ENCODE results near the gene CDH1.
"Not testable (repeated sequence)": the region's sequence is repeated elsewhere in the genome, so short reads cannot be mapped to it uniquely, and the experiment has no call there.

The CDH1 gene

DNA sequence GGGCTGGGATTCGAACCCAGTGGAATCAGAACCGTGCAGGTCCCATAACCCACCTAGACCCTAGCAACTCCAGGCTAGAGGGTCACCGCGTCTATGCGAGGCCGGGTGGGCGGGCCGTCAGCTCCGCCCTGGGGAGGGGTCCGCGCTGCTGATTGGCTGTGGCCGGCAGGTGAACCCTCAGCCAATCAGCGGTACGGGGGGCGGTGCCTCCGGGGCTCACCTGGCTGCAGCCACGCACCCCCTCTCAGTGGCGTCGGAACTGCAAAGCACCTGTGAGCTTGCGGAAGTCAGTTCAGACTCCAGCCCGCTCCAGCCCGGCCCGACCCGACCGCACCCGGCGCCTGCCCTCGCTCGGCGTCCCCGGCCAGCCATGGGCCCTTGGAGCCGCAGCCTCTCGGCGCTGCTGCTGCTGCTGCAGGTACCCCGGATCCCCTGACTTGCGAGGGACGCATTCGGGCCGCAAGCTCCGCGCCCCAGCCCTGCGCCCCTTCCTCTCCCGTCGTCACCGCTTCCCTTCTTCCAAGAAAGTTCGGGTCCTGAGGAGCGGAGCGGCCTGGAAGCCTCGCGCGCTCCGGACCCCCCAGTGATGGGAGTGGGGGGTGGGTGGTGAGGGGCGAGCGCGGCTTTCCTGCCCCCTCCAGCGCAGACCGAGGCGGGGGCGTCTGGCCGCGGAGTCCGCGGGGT, at the start of gene CDH1:
Gene CDH1, plus strand, starts transcription at position 247 of the 684 bp plus-strand sequence. Its CDS starts 124 bp downstream, at position 371.
- DNase-seq, result no peak

DNA sequence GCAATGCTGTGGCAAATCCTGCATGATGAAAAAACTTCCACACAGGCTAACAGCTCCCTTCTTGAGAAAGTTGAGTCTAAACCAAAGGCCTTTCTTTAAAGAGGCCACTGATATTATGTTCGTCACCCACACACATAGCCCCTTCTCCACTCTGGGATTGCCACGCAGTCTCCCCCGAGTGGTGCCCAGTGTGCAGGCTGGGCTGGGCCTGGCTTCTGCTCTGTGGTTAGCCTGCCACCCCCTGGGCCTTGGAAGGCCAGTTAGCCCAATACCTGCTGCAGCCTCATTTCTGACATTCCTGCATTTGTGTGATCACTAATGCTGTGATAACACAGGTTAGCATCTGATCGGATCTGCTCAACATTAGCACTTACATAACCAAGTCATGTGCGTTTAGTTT, 47.2 kb upstream of the CDH1 start:
- no peak for DNase-seq

DNA sequence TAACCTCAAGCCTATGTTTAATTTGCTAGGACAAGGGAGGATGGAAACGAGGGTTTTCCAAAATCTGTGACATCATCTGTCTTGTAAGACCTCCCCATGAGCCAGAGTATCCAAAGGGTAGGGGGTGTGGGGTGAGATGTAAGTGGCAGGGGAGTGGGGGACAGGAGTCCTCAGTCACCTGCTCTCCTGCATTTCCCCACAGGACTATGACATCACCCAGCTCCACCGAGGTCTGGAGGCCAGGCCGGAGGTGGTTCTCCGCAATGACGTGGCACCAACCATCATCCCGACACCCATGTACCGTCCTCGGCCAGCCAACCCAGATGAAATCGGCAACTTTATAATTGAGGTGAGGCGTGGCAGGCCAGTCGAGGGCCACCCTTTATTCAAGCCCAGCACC, 41.5 kb upstream of the CDH1 start:
- no peak for DNase-seq

DNA sequence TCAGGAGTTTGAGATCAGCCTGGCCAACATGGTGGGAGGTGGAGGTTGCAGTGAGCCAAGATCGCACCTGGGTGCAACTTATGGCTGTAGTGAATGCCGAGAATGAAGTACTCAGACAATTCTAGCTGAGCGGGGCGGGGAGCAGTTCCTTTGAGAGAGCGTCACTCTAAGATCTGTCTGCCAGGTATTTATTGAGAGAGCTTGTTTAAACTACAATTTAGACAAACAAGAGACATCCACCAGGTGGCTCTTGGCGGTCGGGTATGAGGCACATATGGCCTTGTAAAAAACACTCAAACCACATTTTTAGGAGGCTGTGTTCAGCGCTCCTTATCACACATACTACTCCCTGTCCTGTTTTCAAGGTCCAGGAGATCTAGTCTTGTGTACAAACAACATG, 40.6 kb upstream of the CDH1 start:
- no peak for DNase-seq

DNA sequence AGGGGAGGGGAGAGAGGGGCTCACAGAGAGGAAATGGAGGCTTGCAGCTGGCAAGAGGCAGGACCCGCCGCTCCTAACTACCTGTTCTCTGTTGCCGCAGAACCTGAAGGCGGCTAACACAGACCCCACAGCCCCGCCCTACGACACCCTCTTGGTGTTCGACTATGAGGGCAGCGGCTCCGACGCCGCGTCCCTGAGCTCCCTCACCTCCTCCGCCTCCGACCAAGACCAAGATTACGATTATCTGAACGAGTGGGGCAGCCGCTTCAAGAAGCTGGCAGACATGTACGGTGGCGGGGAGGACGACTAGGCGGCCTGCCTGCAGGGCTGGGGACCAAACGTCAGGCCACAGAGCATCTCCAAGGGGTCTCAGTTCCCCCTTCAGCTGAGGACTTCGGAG, 39.0 kb upstream of the CDH1 start:
- no peak for DNase-seq

DNA sequence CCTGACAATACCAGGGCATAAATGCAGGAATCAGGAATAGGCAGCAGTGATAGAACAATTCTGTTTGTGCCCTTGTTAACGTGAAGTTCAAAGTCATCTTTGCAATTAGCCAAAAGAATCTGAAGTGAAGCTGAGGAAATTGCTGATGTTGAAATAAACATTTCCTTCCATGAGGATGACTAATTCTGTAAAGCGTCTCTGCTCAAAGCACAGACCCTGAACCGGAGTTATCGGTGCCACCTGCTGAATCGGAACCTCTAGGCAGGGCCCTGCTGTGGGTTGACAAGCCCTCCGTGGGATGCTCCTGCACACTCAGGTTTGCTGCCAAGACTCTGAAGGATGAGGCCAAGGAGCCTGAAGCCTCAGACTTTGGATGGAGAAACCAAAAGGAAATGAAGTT, 37.0 kb upstream of the CDH1 start:
- DNase-seq, result no peak

DNA sequence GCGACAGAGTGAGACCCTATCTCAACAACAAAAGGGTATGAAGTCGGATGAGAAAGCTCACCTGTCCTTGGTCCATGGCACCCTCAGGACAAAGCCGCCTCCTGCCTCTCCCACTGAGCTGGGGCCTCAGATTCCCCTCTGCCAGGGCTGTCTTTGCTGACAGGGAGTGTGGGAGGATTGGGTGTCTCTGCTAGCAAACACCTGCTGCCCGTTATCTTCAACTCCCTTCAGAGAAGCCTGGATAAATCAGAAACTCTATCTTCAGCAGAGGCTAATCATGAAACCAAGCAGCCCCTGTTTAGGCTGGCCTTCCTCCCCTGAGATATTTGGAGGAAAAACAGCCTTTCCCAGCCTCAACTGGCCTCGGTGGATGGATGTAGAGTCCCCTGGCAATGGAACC, 36.3 kb upstream of the CDH1 start:
- no peak for DNase-seq

DNA sequence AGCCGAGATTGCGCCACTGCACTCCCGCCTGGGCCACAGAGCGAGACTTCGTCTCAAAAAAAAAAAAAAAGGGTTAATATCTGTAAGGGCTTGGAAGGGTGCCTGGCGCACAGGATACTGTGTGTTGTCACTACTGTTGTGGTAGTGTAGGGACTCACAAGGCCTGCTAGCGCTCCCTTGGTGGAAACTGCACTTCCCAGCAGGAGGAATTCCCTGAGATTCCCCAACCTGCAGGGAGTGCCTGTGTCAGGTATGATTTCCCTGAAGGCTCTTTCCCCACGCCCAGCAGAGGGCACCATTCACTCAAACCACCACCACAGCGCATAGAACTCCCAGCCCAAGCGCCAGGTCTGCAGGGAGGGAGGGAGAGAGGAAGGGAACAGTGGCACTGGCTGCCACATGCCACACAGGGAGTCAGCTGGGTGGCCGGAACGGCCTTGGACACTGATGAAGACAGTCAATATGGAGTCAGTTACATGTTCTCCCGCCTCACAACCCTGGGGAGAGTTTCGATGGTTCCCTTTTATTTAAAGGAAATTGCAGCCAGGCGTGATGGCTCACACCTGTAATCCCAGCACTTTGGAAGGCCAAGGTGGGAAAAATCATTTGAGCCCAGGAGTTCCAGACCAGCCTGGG, 32.7 kb upstream of the CDH1 start:
- peak; percentile 6 to 16 for DNase-seq

DNA sequence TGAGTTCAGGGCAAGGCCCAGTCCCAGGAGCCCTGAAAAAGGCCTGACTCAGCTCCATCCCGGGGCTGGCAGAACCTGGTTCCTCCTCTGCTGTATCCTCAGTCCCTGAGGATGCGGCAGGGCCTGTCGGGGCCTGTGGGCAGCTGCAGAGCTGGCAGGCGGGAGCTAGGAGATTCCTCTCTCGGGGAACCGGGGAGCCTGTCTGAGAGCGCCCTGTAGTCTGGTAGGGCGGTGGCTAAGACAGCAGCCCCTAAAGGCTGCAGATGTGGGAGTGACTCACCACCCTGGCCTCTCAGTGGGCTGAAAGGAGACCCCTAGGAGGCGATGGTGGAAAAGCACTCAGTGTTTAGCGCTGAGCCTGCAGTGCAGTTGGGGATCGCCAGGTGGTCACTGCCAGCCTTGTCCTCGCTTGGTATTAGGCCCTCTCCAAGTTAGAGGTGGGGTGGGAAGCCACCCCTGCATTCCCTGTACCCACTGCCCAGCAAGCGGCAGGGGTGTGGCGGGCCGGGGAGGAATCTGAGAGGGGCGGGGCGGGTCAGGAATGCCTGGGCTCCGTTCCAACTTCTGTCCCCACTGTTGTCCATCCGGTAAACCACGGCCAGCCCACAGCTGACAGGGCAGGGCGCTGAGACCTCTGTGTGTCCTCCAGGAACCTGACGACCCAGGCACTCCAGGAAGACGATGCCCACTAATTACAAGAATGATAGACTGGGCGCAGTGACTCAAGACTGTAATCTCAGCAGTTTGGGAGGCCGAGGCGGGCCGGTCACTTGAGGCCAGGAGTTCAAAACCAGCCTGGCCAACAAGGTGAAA, 29.5 kb upstream of the CDH1 start:
- DNase-seq, result no peak

DNA sequence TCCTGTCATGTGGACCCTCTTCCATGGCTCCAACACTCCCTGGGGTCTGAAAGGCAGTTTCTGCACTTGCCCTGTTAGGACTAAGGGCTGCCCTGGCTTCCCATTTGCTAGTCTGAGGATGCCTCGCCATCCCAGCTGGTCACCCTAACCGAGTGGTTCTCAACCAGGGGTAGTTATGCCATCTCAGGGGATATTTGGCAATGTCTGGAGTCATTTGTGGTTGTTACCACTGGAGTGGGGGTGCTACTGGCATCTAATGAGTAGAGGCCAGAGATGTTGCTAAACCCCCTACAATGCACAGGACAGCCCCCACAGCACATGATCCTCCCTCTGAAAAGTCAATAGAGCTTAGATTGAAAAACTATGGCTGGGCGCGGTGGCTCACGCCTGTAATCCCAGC, 26.9 kb upstream of the CDH1 start:
- DNase-seq, result no peak

DNA sequence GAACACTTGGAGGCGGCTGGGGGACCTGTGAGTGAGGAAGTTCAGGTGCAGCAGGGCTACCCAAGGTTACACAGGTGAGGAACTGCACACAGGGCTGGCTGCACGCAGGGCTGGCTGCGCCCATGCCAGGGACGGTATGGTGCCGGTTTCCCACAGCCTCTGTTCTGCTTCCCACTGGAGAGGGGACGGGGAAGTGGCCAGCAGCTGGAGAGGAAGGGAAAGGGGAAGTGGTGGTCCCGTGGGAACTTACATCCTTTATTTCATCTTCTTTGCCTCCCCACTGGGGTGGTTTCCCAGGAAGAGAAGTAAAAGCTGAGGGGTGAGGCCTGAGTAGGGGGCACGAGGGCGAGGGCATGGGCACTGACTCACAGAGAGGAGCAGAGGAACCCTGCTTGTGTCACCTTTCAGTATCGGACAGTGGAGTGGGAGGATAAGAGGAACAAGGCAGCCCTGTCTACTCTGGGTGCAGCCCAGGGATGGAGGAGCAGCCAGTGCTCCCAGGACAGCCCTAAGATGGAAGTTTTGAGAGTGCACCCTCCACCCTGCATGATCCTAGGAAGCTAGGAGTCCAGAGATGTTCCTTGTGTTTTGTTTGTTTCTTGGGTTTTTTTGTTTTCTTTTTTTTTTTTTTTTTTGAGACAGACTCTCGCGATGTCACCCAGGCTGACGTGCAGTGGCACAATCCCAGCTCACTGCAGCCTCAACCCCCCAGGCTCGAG, 25.5 kb upstream of the CDH1 start:
- DNase-seq, result peak in 1 of 2 donors; percentile 16

DNA sequence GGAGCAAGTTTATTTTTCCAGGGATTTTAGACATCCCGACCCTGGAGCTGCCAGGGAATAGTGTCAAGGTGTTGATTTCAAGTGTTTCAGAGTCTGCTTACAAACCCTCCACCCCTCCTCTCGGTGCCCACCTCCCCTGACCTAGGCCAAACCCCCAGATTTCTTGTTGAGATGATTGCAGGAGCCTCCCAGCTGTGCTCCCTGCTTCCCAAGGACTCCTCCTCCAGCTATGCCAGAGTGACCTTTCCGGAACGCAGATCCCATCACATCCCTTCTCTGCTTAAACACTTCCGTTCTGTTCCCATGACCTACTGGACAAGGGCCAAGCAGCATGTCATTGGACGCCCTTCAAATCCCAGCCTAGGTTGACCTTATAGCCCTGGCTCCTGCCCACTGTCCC, 23.7 kb upstream of the CDH1 start:
- no peak for DNase-seq

DNA sequence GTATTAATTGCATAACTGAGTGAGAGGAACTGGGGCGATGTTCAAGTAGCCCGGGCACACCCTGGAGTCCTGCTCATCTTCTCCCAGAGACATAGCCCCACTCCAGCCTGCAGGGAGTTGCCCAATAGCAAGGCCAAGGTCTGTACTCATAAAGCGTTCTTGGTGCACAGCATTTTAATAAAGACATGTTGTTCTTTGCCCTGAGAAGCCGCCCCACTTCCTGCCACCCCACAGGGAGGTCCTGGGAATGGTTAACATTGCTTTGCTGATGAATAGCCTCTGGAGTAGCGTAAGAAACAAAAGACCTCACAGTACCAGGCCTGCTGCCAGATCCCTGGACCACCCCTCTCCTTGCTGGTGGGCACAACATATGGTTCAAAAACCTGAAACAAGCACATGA, 21.6 kb upstream of the CDH1 start:
- DNase-seq, result no peak

DNA sequence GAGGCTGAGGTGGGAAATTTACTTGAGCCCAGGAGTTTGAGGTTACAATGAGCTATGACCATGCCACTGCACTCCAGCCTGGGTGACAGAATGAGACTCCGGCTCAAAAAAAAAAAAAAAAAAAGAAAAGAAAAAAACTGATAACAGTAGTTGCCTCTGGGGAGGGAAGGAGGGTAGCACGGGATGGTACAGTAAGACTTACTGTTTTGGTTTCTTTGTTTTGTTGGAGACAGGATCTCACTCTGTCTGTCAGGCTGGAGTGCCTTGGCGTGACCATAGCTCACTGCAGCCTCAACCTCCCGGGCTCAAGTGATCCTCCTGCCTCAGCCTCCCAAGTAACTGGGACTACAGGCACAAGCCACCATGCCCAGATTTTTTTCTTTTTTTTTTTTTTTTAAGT, 20.6 kb upstream of the CDH1 start:
- DNase-seq, result not testable (repeated sequence)

DNA sequence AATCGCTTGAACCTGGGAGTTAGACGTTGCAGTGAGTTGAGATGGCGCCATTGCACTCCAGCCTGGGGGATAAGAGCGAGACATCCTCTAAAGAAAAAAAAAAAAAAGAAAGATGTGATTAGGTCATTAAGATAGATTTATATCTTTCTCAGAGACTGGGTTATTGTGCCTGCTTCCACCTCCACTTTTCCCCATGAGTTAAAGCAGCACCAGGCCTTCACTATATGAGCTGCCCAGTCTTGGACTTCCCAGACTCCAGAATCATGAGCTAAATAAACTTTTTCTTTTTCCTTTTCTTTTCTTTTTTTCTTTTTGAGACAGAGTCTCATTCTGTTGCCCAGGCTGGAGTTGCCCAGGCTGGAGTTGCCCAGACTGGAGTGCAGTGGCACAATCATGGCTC, 19.4 kb upstream of the CDH1 start:
- DNase-seq, result no peak

DNA sequence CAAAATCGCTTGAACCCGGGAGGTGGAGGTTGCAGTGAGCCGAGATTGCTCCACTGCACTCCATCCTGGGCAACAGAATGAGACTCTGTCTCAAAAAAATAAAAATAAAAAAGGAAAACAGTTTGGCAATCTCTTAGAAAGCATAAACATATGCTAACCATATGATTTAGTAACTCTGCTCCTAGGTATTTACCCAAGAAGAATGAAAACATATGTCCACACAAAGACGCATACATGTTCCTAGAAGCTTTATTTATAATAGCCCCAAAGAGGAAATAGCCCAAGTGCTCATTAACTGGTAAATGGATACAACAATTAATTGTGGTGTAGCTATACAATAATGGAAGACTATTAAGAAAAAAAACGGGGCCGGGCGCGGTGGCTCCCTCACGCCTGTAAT, 18.5 kb upstream of the CDH1 start:
- DNase-seq, result no peak

DNA sequence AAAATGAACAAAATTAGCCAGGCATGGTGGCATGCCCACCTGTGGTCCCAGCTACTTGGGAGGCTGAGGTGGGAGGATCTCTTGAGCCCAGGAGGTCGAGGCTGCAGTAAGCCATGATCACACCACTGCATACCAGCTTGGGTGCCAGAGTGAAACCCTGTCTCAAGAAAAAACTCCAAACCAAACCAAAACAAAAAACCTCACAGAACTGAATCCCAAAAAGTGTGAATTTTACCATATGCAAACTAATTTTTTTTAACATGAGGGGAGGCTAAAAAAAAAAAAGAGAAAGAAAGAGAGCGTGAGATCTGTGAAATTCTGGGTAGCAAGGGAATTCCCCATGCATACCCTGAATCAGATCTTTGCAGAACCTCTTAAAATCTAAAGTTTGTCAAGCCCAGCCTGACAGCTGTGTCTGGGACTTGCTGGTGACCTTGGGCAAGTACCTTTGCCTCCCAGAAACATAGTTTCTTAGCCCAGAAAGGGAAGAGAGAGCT, 17.1 kb upstream of the CDH1 start:
- no peak for DNase-seq

DNA sequence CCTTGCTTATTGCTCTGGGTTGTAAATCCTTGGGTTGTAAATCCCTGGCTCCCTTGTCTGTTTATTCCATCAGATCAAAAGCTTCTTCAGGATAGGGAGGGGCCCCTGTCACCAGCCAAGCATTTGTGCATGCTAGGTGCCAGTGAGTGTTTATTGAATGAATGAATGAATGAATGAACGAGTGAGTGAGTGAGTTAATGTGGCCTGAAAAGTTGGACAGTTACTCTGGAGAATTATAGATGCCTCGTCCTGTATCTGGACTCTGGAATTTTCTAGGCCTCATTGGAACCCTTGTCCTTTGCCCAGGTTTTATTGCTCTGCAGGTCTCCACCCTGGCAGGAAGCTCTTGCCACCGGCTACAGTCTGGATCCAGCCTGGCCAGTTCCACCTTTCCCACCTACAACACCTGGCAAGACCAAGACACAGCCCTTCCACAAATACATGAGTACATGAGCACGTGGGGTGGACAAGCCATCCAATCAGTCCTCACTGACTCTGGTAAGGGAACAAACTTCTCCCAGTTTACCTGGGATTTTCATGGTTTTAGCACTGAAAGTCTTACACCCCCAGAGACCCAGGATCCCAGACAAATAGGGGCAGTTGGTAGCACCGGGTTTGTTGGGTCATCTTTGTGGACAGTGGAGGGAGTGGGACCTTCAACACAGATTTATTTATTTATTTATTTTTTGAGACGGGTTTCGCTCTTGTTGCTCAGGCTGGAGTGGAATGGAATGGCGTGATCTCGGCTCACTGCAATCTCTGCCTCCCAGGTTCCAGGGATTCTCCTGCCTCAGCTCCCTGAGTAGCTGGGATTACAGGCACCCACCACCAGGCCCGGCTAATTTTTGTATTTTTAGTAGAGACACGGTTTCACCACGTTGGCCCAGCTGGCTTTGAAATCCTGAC, 14.7 kb upstream of the CDH1 start:
- no peak for DNase-seq

DNA sequence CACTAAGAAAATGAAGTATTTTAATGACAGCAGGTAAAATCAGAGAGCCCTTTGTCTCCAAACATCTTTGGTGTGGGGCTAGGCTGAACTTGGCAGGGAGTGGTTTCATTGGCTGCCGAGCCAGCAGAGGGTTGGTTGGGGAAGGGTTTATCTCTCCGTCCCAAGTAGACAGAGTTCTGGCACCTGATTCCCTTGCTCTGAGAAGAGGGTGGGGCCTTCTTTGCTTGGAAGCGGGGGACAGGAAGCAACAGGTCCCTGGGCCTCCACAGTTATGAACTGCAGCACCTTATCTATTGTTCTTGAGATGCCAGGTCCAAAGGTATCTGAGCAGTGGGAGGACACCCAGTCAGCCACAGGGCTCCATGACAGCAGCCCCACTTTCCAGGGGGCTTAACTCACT, 12.3 kb upstream of the CDH1 start:
- no peak for DNase-seq

DNA sequence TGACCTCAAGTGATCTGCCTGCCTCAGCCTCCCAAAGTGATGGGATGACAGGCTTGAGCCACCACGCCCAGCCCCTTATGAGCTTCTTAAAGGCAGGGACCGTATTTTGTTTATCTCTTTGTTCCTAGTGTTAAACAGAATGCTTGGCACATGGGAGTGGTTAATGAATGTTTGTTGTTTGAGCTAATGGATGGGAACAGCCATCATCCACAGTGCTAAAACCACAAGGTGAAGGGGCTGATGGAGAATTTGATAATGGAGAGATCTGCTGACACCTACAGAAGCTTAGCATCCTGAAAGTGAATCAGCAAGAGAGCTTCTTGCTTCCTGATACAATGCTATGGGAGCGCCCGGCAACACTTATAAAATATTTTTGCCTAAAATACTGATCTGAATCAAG, 8.6 kb upstream of the CDH1 start:
- no peak for DNase-seq

DNA sequence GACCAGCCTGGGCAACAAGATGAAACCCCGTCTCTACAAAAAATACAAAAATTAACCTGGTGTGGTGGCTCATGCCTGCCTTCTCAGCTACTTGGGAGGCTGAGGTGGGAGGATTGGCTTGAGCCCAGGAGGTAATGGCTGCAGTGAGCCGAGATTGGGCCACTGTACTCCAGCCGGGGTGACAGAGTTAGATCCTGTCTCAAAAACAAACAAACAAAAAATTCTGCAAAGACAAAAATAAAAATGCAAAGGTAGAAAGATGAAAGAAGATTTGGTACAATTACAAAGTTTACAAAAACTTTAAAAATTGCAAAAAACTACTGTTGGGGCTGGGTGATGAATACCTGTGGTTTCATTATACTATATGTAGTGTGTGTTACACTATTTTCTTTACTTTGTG, 5.5 kb upstream of the CDH1 start:
- DNase-seq, result no peak

DNA sequence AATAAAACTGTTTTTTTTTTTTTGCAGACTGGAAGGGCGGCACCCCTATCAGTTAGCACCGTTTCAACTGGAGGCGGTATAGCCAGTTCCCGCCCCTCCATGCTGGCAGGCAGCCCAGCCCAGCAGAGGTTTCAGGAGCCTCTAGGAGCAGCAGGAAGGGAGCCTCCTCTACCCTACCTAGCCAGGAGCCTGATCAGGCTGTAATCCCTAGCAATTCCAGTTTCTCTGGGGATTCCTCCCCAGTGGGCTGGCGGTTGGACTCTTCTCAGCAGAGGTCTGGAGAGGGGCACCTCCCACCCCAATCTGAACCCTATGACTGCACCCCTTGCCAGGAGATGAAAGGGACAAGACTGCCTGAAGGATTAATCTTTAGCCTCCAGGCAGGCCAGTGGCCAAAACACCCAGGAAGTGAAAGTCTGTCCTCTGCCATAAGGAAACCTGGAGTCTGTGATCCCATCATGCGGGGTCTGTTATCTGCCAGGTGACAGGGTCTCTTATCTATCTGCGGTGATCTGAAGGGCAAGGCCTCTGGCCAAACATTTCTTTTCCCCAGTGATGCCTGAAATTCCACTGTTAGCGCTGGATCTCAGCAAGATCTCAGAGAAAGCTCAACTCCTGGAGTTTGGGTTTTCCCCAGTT, 4.9 kb upstream of the CDH1 start:
- DNase-seq, result no peak

All from bone marrow (tissue), 2 donors.